ENCODE data around the gene RABGGTA.

- TF ChIP-seq CTCF (IDR thresholded peaks at IDR 0.05), result no peak
- TF ChIP-seq POLR2A (IDR thresholded peaks at IDR 0.05), result no peak
Measured at GRCh38 chr14:24219521-24219920, 51.9 kb downstream of the RABGGTA start.

Data from right lobe of liver (tissue), 4 donors.